DMS53 treated with DMSO at 0.1 percent for 48 hours (cell line): ENCODE results near the gene TMEM80.
"Not testable (repeated sequence)": the region's sequence is repeated elsewhere in the genome, so short reads cannot be mapped to it uniquely, and the experiment has no call there.

Experiments
- DNase-seq: peaks from one replicate; lab custom pipeline; 2025; ENCODE audit not compliant: unreplicated experiment; lab: John Stamatoyannopoulos, UW

TMEM80 gene

DNA sequence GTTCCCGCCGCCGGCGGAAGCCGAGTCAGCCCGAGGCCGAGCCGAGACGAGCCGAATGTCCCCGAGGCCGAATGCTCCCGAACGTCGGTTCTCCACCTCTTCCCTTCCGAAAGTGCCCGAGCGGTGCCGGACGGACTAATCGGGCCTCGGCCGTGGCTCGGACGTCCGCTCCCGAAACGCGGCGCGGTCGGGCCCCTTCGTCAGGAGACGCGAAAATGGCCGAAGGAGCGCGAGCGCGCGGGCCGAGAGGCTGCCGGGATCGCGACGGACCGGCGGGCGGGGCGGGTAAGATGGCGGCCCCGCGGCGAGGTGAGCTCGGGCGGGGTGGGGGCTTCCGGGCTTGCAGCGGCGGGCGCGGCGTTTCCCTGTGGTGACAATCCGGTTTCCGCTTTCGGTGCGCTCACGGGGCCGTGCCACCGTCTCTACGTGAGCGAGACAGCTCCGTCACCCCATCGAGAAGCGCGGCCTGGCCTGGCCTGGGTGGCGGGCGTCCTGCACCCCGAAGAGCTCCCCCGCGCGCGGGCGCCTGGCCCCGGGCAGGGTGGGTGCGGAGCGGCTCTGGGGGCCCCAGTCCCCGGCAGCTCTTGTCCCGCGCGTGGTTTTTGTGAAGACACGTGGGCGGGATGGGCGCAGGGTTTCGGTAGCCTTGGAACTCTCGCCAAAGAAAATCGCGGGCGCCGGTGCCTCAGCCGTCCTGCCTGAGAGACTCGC is at the start of gene TMEM80:
Gene TMEM80 (plus strand): TSS at position 279 of the 711 bp plus-strand sequence. CDS start 12 bp downstream, at position 291.
- peak; percentile 98 for DNase-seq

GRCh38 chr11:646214-646613 is 49.4 kb upstream of the TMEM80 start:
- no peak for DNase-seq

GRCh38 chr11:647672-648158 is 47.9 kb upstream of the TMEM80 start:
- not testable (repeated sequence) for DNase-seq

DNA sequence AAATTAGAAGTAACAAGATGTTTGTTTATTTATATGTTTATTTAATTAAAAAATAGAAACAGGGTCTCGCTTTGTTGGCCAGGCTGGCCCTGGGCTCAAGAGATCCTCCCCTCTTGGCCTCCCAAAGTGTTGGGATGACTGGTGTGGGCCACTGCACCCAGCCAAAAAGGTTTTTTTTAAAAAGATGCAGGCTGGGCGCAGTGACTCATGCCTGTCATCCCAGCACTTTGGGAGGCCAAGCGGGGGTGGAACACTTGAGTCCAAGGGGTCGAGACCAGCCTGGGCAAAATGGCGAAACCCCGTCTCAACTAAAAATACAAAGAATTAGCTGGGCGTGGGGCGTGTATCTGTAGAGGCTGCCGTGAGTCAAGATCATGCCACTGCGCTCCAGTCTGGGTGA is 45.1 kb upstream of the TMEM80 start:
- no peak for DNase-seq

DNA sequence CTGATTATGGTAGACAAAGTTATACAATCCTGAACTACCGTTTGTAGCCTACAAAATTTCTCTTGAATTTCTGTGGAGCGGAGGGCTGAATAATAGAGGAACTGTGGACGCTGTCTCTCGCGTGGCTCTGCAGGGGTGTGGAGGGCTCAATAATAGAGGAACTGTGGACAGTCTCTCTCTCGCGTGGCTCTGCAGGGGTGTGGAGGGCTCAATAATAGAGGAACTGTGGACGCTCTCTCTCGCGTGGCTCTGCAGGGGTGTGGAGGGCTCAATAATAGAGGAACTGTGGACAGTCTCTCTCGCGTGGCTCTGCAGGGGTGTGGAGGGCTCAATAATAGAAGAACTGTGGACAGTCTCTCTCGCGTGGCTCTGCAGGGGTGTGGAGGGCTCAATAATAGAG is 42.5 kb upstream of the TMEM80 start:
- DNase-seq = not testable (repeated sequence)

GRCh38 chr11:653837-654236 is 41.8 kb upstream of the TMEM80 start:
- DNase-seq = no peak

- not testable (repeated sequence) for DNase-seq
These were observed 41.2 kb upstream of the TMEM80 start for GRCh38 chr11:654444-654843.

DNA sequence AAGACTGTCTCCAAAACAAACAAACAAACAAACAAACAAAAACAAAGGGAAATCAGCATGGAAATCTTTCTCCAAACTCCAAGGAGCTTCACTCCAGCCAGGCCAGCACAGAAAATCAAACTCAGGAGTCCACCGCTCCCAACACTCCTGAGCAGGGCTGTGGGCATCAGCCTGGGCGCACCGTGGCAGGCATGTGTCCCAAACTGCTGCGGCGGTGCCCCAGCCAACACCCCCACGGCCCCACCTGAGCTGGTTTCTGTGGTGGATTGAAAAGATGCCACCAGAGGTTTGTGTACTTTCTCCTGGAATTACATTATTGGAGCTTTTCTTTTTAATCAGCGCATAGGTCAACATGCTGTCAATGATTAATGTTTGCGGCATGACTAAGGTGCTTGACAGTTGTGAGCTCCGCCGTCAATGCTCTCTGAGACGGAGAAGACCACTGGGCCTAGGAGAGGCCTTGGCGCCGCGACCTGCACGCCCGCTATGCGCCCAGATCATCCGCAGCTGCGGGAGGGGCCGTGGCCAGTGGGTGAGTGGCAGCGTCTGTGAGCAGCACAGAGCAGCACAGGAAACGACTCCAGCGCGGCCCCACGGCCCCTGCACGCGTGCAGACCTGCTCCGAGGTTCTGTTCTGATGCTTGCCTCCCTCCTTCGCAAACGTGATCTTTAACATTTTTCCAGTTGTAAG is 40.4 kb upstream of the TMEM80 start:
- peak; percentile 84 for DNase-seq

DNA sequence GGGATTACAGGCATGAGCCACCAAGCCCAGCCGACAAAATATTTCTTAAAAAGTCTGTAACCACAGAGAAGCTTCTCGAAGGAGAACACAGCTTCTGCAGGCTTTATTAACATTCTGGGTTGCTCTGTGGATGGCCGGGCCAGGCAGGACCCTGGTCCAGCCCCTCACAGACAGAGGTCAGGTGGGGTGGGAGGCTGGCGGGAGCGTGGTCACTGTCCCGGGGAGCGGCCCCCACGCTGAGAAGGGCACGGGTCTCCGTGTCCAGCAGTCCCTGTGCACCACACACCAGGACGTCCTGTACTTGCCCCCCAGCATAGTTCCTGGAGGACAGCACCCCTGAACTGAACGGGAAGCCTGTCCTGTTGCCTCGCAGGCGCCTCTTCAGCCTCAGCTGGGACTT is 39.2 kb upstream of the TMEM80 start:
- no peak for DNase-seq

- DNase-seq = no peak
These were observed 38.8 kb upstream of the TMEM80 start for GRCh38 chr11:656866-657265.

DNA sequence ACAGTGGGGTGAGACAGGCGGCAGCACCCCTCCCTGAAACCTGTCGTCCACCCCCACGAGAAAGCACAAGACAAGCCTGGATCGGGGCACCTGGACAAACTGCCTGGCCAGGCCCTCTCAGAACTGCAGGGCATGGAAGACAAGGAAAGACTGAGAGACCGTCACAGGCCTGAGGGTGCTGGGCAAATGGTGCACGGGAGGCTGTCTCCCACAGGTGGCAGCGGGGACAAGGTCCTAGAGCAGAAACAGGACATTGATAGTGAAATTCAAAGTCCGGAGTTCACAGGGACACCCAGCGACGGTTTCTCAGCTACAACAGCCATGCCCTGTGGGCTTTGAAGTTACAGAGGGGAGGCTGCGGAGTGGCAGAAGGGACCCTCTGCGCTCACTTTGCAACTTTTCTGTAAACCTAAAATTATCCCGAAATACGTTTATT is 37.9 kb upstream of the TMEM80 start:
- DNase-seq = no peak

DNA sequence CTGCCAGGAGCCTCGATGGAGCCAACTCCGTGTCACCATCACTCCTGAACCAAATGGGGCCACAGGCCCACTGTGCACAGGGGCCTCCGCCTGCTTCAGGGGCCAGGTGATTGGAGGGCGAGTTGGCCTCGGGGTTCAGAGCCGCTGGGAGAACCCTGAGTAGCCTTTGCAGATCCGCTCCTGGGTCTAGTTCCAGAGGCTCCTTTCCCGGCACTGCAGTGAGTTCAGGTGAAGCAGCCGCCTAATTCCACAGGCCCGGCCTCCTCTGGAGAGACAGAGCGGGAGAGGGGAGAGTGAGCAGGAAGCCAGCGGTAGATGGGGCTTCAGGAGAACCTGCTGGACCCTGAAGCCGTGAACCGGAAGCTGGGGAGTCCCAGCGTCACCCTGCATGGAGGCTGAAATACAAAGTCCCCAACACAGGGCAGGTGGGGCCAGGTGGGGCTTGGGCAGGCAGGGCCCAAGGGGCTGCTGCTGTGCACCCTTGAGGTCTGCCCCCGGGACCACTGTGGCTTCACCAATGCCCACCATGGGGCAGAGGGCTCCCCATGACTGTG is 36.0 kb upstream of the TMEM80 start:
- DNase-seq = no peak

GRCh38 chr11:660281-660680 is 35.3 kb upstream of the TMEM80 start:
- no peak for DNase-seq

GRCh38 chr11:660681-661444 is 34.8 kb upstream of the TMEM80 start:
- DNase-seq = no peak

DNA sequence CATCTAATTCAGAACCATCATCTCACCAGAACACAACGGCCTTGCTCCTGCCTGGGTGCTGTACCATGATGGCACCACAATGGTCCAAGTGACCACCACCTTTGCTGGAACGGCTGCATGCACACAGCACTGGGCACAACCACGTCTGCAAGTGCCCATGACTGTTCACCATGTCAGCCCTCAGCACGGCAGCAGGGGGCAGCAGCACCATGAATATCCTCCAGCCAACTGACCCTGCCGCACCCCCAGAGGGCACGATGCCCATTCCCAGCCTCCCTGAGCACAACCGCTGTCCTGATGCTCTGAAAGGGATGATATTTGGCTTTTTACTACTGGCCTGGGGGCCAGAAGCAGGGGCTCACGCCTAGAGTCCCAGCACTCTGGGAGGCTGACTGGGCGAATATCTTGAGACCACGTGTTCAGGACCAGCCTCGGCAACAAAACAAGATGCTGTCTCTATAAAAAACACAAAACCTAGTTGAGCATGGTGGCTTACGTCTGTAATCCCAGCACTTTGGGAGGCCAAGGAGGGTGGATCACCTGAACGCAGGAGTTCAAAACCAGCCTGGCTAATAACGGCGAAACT is 32.8 kb upstream of the TMEM80 start:
- DNase-seq = peak; percentile 21

- no peak for DNase-seq
These were observed 30.4 kb upstream of the TMEM80 start for GRCh38 chr11:665062-665703.

DNA sequence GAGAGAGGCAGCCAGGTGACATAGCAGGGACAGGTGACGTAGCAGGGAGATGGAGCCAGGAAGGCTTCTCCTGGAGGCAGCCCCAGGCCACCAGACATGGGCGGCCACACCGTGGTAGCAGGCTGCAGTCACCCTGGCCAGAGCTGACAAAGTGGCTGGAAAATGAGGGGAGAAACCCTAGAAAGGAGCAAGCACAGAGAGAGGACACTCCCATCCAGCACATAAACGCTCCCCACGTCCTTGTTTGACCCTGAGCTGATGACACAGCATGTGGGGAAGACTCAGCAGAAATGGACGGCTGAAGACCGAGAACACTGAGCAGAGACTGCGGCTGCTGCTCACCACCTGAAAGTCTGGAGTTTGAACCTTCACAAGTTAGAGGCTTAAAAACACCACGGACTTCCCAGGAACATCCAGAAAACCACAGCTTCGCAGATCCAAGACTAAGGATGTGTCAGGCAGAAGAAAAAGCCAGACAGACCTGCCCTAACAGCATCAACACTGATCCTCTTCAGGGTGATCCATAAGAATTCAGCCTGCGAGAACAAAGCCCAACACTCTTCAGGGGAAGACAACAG is 29.8 kb upstream of the TMEM80 start:
- DNase-seq = no peak

- no peak for DNase-seq
These were observed 21.8 kb upstream of the TMEM80 start for GRCh38 chr11:673866-674265.

GRCh38 chr11:674406-674805 is 21.2 kb upstream of the TMEM80 start:
- no peak for DNase-seq

GRCh38 chr11:678297-678696 is 17.3 kb upstream of the TMEM80 start:
- no peak for DNase-seq
